GM23248 (cell line): Measurements from ENCODE around the gene PTH2.
"Not testable (repeated sequence)": the region's sequence is repeated elsewhere in the genome, so short reads cannot be mapped to it uniquely, and the experiment has no call there.

Experiments
- EZH2 ChIP-seq: fragments of 200-600 bp; sonication (generic); IDR thresholded peaks from 2 replicates; pipeline ENCODE4 v1.6.1; 2018; ENCODE audit warnings: antibody characterized with exemption, mild to moderate bottlenecking; ENCODE audit not compliant: insufficient read depth, poor library complexity, severe bottlenecking
- EZH2phosphoT487 ChIP-seq: fragments of 200-600 bp; sonication (generic); IDR thresholded peaks from 2 replicates; pipeline ENCODE4 v1.6.1; 2018; ENCODE audit warnings: antibody characterized with exemption, moderate library complexity, mild to moderate bottlenecking, low read depth; ENCODE audit not compliant: insufficient read depth

GRCh38 chr19:49444100-49444700 is 21.0 kb upstream of the PTH2 start:
- TF ChIP-seq EZH2, EZH2phosphoT487: not testable (repeated sequence)
